GM18505 (cell line): Measurements from ENCODE around the gene FIBP.
"Not testable (repeated sequence)": the region's sequence is repeated elsewhere in the genome, so short reads cannot be mapped to it uniquely, and the experiment has no call there.

Source experiments
- ATAC-seq: cut with Tn5 transposase; IDR thresholded peaks from one replicate; pipeline ENCODE4 v1.9.1; 2021; ENCODE audit not compliant: unreplicated experiment
- POLR2A ChIP-seq: IDR thresholded peaks from 4 replicates; pipeline ENCODE4 v1.6.1; 2011; ENCODE audit warnings: borderline replicate concordance; ENCODE audit not compliant: insufficient read depth, insufficient read length; ENCODE audit errors: extremely low read depth

The FIBP gene

GRCh38 chr11:65850217-65851082 lies 37.8 kb downstream of the FIBP start:
- no peak for TF ChIP-seq POLR2A
- no peak for ATAC-seq

GRCh38 chr11:65849771-65850216 lies 38.5 kb downstream of the FIBP start:
- TF ChIP-seq POLR2A, result no peak
- no peak for ATAC-seq

- TF ChIP-seq POLR2A, result no peak
- ATAC-seq, result no peak
Measured at GRCh38 chr11:65849366-65849765, 38.9 kb downstream of the FIBP start.

- ATAC-seq, result not testable (repeated sequence)
Measured at GRCh38 chr11:65848693-65849092, 39.6 kb downstream of the FIBP start.

GRCh38 chr11:65847746-65848145 lies 40.5 kb downstream of the FIBP start:
- TF ChIP-seq POLR2A, result no peak
- ATAC-seq, result no peak

GRCh38 chr11:65844231-65844872 lies 43.9 kb downstream of the FIBP start:
- no peak for ATAC-seq
- no peak for TF ChIP-seq POLR2A

- TF ChIP-seq POLR2A, result no peak
- ATAC-seq, result no peak
Measured at GRCh38 chr11:65843811-65844210, 44.5 kb downstream of the FIBP start.

GRCh38 chr11:65842144-65842543 lies 46.1 kb downstream of the FIBP start:
- no peak for ATAC-seq
- TF ChIP-seq POLR2A, result no peak

- no peak for TF ChIP-seq POLR2A
- ATAC-seq, result no peak
Measured at GRCh38 chr11:65834202-65834601, 54.1 kb downstream of the FIBP start.
